Measurements from ENCODE around the gene COPB2. TPM values are rescaled to one million over a fixed set of nuclear protein-coding genes. Genes with fewer than 3 reads are reported as not detected.

The COPB2 gene
- total and polyA plus RNA-seq, 2 of the 8 experiments (the other 6 are each of a cell fraction or from before 2014, with no cell fraction given): 40.3 to 119 TPM

GRCh38 chr3:139355891-139356290 is 33.6 kb downstream of the COPB2 start:
- ChIA-PET CTCF (ENCODE audit: partially characterized antibody) (interaction anchor here (0.6 to 3.9 kb wide), 6 partner anchors 7 to 480 kb away, joined by 3 to 27 read pairs (median 8); partner anchors contain the start of gene MRPS22), POLR2A (ENCODE audit: partially characterized antibody) (interaction anchor here (0.8 to 2.7 kb wide), 4 partner anchors 8 to 17 kb away, joined by 3 to 17 read pairs (median 3); partner anchors contain the start of gene MRPS22)
- TF ChIP-seq SIX5 (IDR thresholded peaks at IDR 0.05; ENCODE audit: low read depth, low read length) (no peak), TEAD4 (IDR thresholded peaks at IDR 0.05; ENCODE audit: low read depth, low read length) (no peak), KDM1A (IDR thresholded peaks at IDR 0.05; ENCODE audit: borderline replicate concordance, low read length) (no peak), CTBP2 (IDR thresholded peaks at IDR 0.05; ENCODE audit: borderline replicate concordance, insufficient read depth, insufficient read length, low read length) (no peak), POLR2A (IDR thresholded peaks at IDR 0.05; ENCODE audit: control extremely low read depth in 1 of 2, low read depth in 2 of 2, low read length in 2 of 2) (no peak), SIRT6 (IDR thresholded peaks at IDR 0.05; ENCODE audit: low read length) (no peak), TAF7 (optimal IDR thresholded peaks at IDR 0.05; ENCODE audit: borderline replicate concordance, low read depth, low read length) (no peak), CHD1 (IDR thresholded peaks at IDR 0.05; ENCODE audit: low read depth, low read length) (no peak), RFX5 (IDR thresholded peaks at IDR 0.05; ENCODE audit: borderline replicate concordance, low read depth, low read length) (no peak)
- no peak overlapping the region for H3K4ac ChIP-seq (replicated peaks; ENCODE audit: insufficient read length, low read depth, low read length)
- no peaks in the 10 kb centered on the region for H3K23me2 ChIP-seq (ENCODE audit: low read depth, low read length)
- H2BK120ac ChIP-seq (replicated peaks; ENCODE audit: low read depth, low read length): no peak overlapping the region
- no peak overlapping the region for H2BK15ac ChIP-seq (ENCODE audit: low read length)
- no peak overlapping the region for H3K4me2 ChIP-seq (ENCODE audit: insufficient read depth in 1 of 2, low read depth in 2 of 2, low read length in 2 of 2)
- H4K91ac ChIP-seq (replicated peaks; ENCODE audit: insufficient read length, low read length): no peak overlapping the region
- WGBS, 2 experiments (ENCODE audit: extremely low coverage in 1 of 2, insufficient coverage in 1 of 2, insufficient read length in 1 of 2, insufficient replicate concordance in 2 of 2, low coverage in 1 of 2, low lambda C conversion rate in 2 of 2, missing lambda C conversion rate in 1 of 2): 88% methylated on average over 1 of the region's 1 CpG; no CpG with 5 or more reads in 1 of the 2 experiments
- DNase-seq (ENCODE audit: low read depth in 1 of 2, low spot score in 2 of 2) (no peak), FAIRE-seq (no peak)
- no peak overlapping the region for H3K27ac ChIP-seq (ENCODE audit: low read depth, low read length)
- H3K9ac ChIP-seq (replicated peaks in 1 of 4; ENCODE audit: extremely low read depth in 1 of 4, low read depth in 3 of 4, low read length in 3 of 4): no peak overlapping the region
- peaks cover 12 to 79% (median 49%) of the 10 kb centered on the region in 4 experiments for H3K36me3 ChIP-seq (ENCODE audit: control insufficient read depth in 2 of 4, insufficient read depth in 4 of 4, low read length in 3 of 4)
- no peak overlapping the region for H4K5ac ChIP-seq (ENCODE audit: insufficient read length, low read depth, low read length)
- peaks cover 0 to 4% of the 10 kb centered on the region in 2 experiments for H4K20me1 ChIP-seq (replicated peaks in 1 of 2; ENCODE audit: control insufficient read depth in 1 of 2, insufficient read depth in 2 of 2, low read length in 2 of 2)
- H3K18ac ChIP-seq (ENCODE audit: extremely low read depth, low read length): no peak overlapping the region
- H4K8ac ChIP-seq (ENCODE audit: extremely low read depth, insufficient read depth, low read length): no peak overlapping the region
- H3K4me1 ChIP-seq (replicated peaks in 1 of 4; ENCODE audit: control insufficient read depth in 3 of 4, insufficient read depth in 4 of 4, low read length in 3 of 4): no peaks in the 10 kb centered on the region
- no peaks in the 10 kb centered on the region for H3K79me1 ChIP-seq (ENCODE audit: low read depth, low read length)
- H3K23ac ChIP-seq (ENCODE audit: insufficient read length): no peak overlapping the region
- no peak overlapping the region for H2BK12ac ChIP-seq (ENCODE audit: low read depth, low read length)
- no peaks in the 10 kb centered on the region for H3K79me2 ChIP-seq (ENCODE audit: control insufficient read depth in 1 of 2, insufficient read depth in 2 of 2, low read length in 2 of 2)
- H2BK5ac ChIP-seq (ENCODE audit: low read depth, low read length): no peak overlapping the region
- H2AK5ac ChIP-seq (ENCODE audit: low read depth, low read length): no peak overlapping the region
- H2BK20ac ChIP-seq (ENCODE audit: low read length): no peak overlapping the region
- H3K9me3 ChIP-seq (ENCODE audit: insufficient read depth in 2 of 2, low read depth in 1 of 2, low read length in 1 of 2): no peaks in the 10 kb centered on the region
- no peaks in the 10 kb centered on the region; a peak in 1 of 7 replicates for H3K27me3 ChIP-seq (replicated peaks in 1 of 4; ENCODE audit: control insufficient read depth in 3 of 4, extremely low read depth in 1 of 4, insufficient read depth in 3 of 4, low read length in 3 of 4)
- no peak overlapping the region for H3K14ac ChIP-seq (ENCODE audit: insufficient read length)
- H3K4me3 ChIP-seq (ENCODE audit: extremely low read depth in 1 of 4, insufficient read depth in 2 of 4, low read depth in 3 of 4, low read length in 4 of 4): no peak overlapping the region
- no peak overlapping the region for H3K56ac ChIP-seq (replicated peaks; ENCODE audit: insufficient read length, low read depth, low read length)
- H2AFZ ChIP-seq (ENCODE audit: low read length): no peak overlapping the region

Measured in H1 (cell line).